A549 (cell line): ENCODE results near the gene PGS1. TPM values are rescaled to one million over a fixed set of nuclear protein-coding genes. Genes with fewer than 3 reads are reported as not detected.

Experiments
- ATAC-seq, 2 experiments: fragments of 200-7000 bp in 1 of 2; fragments of >200 bp in 1 of 2; cut with Nextera tagmentation in 1 of 2; cut with Tn5 transposase in 1 of 2; 3 replicates each; pipeline versions ENCODE4 v1.8.0 to v1.9.1; 2018 to 2020; ENCODE audit warnings: mild to moderate bottlenecking in 1 of 2, moderate library complexity in 1 of 2
- CTCF ChIA-PET: fragments of 300-600 bp; sonication (Branson Sonifier 250); formaldehyde crosslinking; extraction: SDS; loops from one replicate; lab custom pipeline; 2021; ENCODE audit warnings: antibody characterized with exemption, inconsistent platforms; lab: Yijun Ruan, JAX
- POLR2A ChIA-PET: fragments of 350-600 bp; formaldehyde crosslinking; extraction: SDS; loops from one replicate; lab custom pipeline; 2021; ENCODE audit warnings: antibody characterized with exemption, inconsistent platforms; lab: Yijun Ruan, JAX
- DNase-seq, 2 experiments: peaks; one replicate each; pipeline versions ENCODE4 v3.0.0 to v3.0.0-alpha.2; 2011 to 2016; ENCODE audit warnings: low read depth in 1 of 2, low spot score in 1 of 2
- FAIRE-seq: peaks from 2 replicates; lab custom pipeline; 2011; peaks lifted over from hg19 to GRCh38; lab: Jason Lieb, UNC
- H3K27ac ChIP-seq, 2 experiments: fragments of >200 bp; sonication (Bioruptor Twin); formaldehyde crosslinking; 3 replicates each; pipeline ENCODE4 v1.5.1; 2016 to 2017
- H3K4me1 ChIP-seq: fragments of >200 bp; sonication (Bioruptor Twin); formaldehyde crosslinking; 3 replicates; pipeline ENCODE4 v1.6.1; 2016
- H3K4me2 ChIP-seq: fragments of >200 bp; sonication (Bioruptor Twin); formaldehyde crosslinking; 3 replicates; pipeline ENCODE4 v1.6.1; 2016
- H3K4me3 ChIP-seq: fragments of >200 bp; sonication (Bioruptor Twin); formaldehyde crosslinking; 3 replicates; pipeline ENCODE4 v1.5.1; 2016
- H3K9me3 ChIP-seq: fragments of >200 bp; sonication (Bioruptor Twin); formaldehyde crosslinking; 3 replicates; pipeline ENCODE4 v1.6.1; 2016
- BCL3 ChIP-seq: fragments of >200 bp; sonication (Bioruptor Twin); formaldehyde crosslinking; IDR thresholded peaks from 3 replicates; pipeline ENCODE4 v1.6.1; 2016
- BHLHE40 ChIP-seq: IDR thresholded peaks from 2 replicates; pipeline ENCODE4 v1.6.1; 2012; ENCODE audit warnings: low read depth, low read length, inconsistent platforms
- CBX2 ChIP-seq: fragments of 200-600 bp; sonication (generic); IDR thresholded peaks from 2 replicates; pipeline ENCODE4 v1.6.1; 2016; ENCODE audit warnings: low read depth, mild to moderate bottlenecking, borderline replicate concordance
- CBX8 ChIP-seq: fragments of 200-600 bp; sonication (generic); IDR thresholded peaks from 2 replicates; pipeline ENCODE4 v1.6.1; 2016
- CEBPB ChIP-seq, 2 experiments: fragments of >200 bp in 1 of 2; sonication (Bioruptor Twin) in 1 of 2; formaldehyde crosslinking in 1 of 2; IDR thresholded peaks; 2 replicates each; pipeline ENCODE4 v1.6.1; 2012 to 2016
- FOSB ChIP-seq: fragments of 250-450 bp; sonication (Bioruptor Pico); IDR thresholded peaks from 2 replicates; pipeline ENCODE4 v1.5.0; 2020; ENCODE audit warnings: mild to moderate bottlenecking, moderate library complexity
- GATA3 ChIP-seq: IDR thresholded peaks from 2 replicates; pipeline ENCODE4 v1.6.1; 2012; ENCODE audit warnings: borderline replicate concordance
- HMGXB4 ChIP-seq: fragments of 250-450 bp; sonication (Bioruptor Pico); IDR thresholded peaks from 2 replicates; pipeline ENCODE4 v1.5.0; 2021; ENCODE audit warnings: mild to moderate bottlenecking, moderate library complexity, borderline replicate concordance
- JUN ChIP-seq, 2 experiments: fragments of >200 bp; sonication (Bioruptor Twin); formaldehyde crosslinking; IDR thresholded peaks; 2 replicates in 1 of 2; 3 replicates in 1 of 2; pipeline ENCODE4 v1.6.1; 2016 to 2017
- JUNB ChIP-seq: fragments of >200 bp; sonication (Bioruptor Twin); formaldehyde crosslinking; IDR thresholded peaks from 2 replicates; pipeline ENCODE4 v1.6.1; 2016
- NPAS2 ChIP-seq: fragments of 250-450 bp; sonication (Bioruptor Pico); IDR thresholded peaks from 2 replicates; pipeline ENCODE4 v1.8.0; 2022; ENCODE audit warnings: mild to moderate bottlenecking, moderate library complexity, borderline replicate concordance
- PHF8 ChIP-seq: fragments of 200-600 bp; sonication (generic); IDR thresholded peaks from 2 replicates; pipeline ENCODE4 v1.6.1; 2016; ENCODE audit warnings: low read depth, mild to moderate bottlenecking, antibody characterized with exemption, moderate library complexity, borderline replicate concordance
- RFX5 ChIP-seq: fragments of 450-650 bp; IDR thresholded peaks from 2 replicates; pipeline ENCODE4 v1.7.1; 2014; ENCODE audit warnings: antibody characterized with exemption, mild to moderate bottlenecking, moderate library complexity
- TFCP2L1 ChIP-seq: fragments of 250-450 bp; sonication (Bioruptor Pico); IDR thresholded peaks from 2 replicates; pipeline ENCODE4 v1.5.0; 2021; ENCODE audit warnings: mild to moderate bottlenecking
- TP53 ChIP-seq: fragments of 250-450 bp; sonication (Bioruptor Pico); IDR thresholded peaks from 2 replicates; pipeline ENCODE4 v1.5.0; 2021; ENCODE audit warnings: mild to moderate bottlenecking, moderate library complexity
- ZC3H11A ChIP-seq: fragments of 450-650 bp; IDR thresholded peaks from 2 replicates; pipeline ENCODE4 v1.6.1; 2014; ENCODE audit warnings: antibody characterized with exemption, mild to moderate bottlenecking
- WGBS: methylation state at CpG from one replicate; pipeline ENCODE4 v1.1.6; 2017; ENCODE audit errors: missing lambda C conversion rate; 5-methylcytosine and 5-hydroxymethylcytosine counted together
- polyA plus RNA-seq, 4 experiments: library from polyadenylated mRNA; depleted of rRNA in 3 of 4; stranded (reverse); fragments of >200 nt; fragmentation: RNase III in 1 of 4; extraction: RNeasy Plus Mini Kit Qiagen cat#74134 plus additional on column Dnase treatment in 1 of 4; gene quantifications; 2 replicates in 3 of 4; 3 replicates in 1 of 4; pipeline ENCODE4 v1.2.3, GENCODE V29; 2011 to 2017

PGS1 gene
- polyA plus RNA-seq, 2 of the 4 experiments (the other 2 are of a cell fraction) = 23.7 to 29.5 TPM

GRCh38 chr17:78407387-78408000, 29.0 kb downstream of the PGS1 start (continued):
- TF ChIP-seq HMGXB4 (CRISPR knock-in tag) (no peak), FOSB (CRISPR knock-in tag) (no peak), JUNB (no peak), PHF8 (no peak), CBX2 (no peak), TFCP2L1 (CRISPR knock-in tag) (no peak)

- no peak for ATAC-seq
- Histone ChIP-seq H3K27ac (peak overlapping the region in 1 of 2 experiments; percentile 50; a peak in 2 of 6 replicates), H3K4me3 (no peak overlapping the region), H3K4me1 (peaks cover 30% of the 10 kb centered on the region), H3K9me3 (no peaks in the 10 kb centered on the region), H3K4me2 (peak overlapping the region; percentile 61)
- TF ChIP-seq CBX8 = no peak
- TF ChIP-seq JUN (IDR thresholded peaks at IDR 0.05) = no peak
- no peak for DNase-seq
- WGBS = 88% methylated on average over 23 of the region's 23 CpGs
- ChIA-PET POLR2A (no interaction called here), CTCF (no interaction called here)
- FAIRE-seq = no peak
Measured at GRCh38 chr17:78408476-78409050, 30.1 kb downstream of the PGS1 start.

- DNase-seq = peak in 1 of 2 experiments; percentile 53
- no peak overlapping the region for H3K4me3 ChIP-seq
- FAIRE-seq = peak; percentile 46
- H3K27ac ChIP-seq = peak overlapping the region in 1 of 2 experiments; percentile 50; a peak in 2 of 6 replicates
- CTCF ChIA-PET = interaction anchor here (0.6 kb wide), 1 partner anchor 333 kb away, joined by 3 read pairs; no protein-coding TSS in a partner anchor
- peak overlapping the region; percentile 61 for H3K4me2 ChIP-seq
- peaks cover 30% of the 10 kb centered on the region for H3K4me1 ChIP-seq
- no peaks in the 10 kb centered on the region for H3K9me3 ChIP-seq
- 41% methylated on average over 12 of the region's 12 CpGs for WGBS
- TF ChIP-seq CEBPB (IDR thresholded peaks at IDR 0.05) = no peak
- TF ChIP-seq TP53 (CRISPR knock-in tag) = no peak
- peak; percentile 15; the same call in 1 of the 2 replicates for TF ChIP-seq GATA3
- POLR2A ChIA-PET = no interaction called here
- ATAC-seq = peak in 1 of 2 experiments; percentile 10; a peak in 1 of 6 replicates
Measured at GRCh38 chr17:78409191-78409928, 30.9 kb downstream of the PGS1 start.

- peak overlapping the region in 1 of 2 experiments; percentile 17; a peak in 1 of 6 replicates for H3K27ac ChIP-seq
- H3K4me3 ChIP-seq = no peak overlapping the region
- CTCF ChIA-PET = interaction anchor here (1.1 to 1.8 kb wide), 4 partner anchors 21 to 51 kb away, joined by 4 to 14 read pairs (median 5); no protein-coding TSS in a partner anchor
- no peaks in the 10 kb centered on the region for H3K9me3 ChIP-seq
- no peak overlapping the region for H3K4me2 ChIP-seq
- peaks cover 30% of the 10 kb centered on the region for H3K4me1 ChIP-seq
- POLR2A ChIA-PET = interaction anchor here (0.7 kb wide), 1 partner anchor 39 kb away, joined by 7 read pairs; no protein-coding TSS in a partner anchor
- DNase-seq (no peak), FAIRE-seq (no peak), ATAC-seq (no peak; a peak in 1 of 6 replicates)
- 87% methylated on average over 17 of the region's 17 CpGs for WGBS
- TF ChIP-seq BHLHE40 = no peak
- TF ChIP-seq NPAS2 = no peak
- no peak for TF ChIP-seq ZC3H11A
- no peak for TF ChIP-seq BCL3
- TF ChIP-seq RFX5 = no peak
- TF ChIP-seq, all 56 proteins: peak for 0
Measured at GRCh38 chr17:78411241-78411857, 32.9 kb downstream of the PGS1 start.
